Upper lobe of right lung (tissue), 1 donor: ENCODE measurements around the gene IL33. TPM values are rescaled to one million over a fixed set of nuclear protein-coding genes. Genes with fewer than 3 reads are reported as not detected.
"Not testable (repeated sequence)": the region's sequence is repeated elsewhere in the genome, so short reads cannot be mapped to it uniquely, and the experiment has no call there.

ENCODE experiments used
- ATAC-seq: fragments of 200-7000 bp; cut with Tn5 transposase; one replicate; pipeline ENCODE4 v1.9.1; 2020; ENCODE audit warnings: mild to moderate bottlenecking, moderate library complexity
- DNase-seq: peaks from one replicate; pipeline ENCODE4 v3.0.0-alpha.2; 2020
- H3K27ac ChIP-seq: fragments of 200-600 bp; one replicate; pipeline ENCODE4 v1.8.0; 2022
- H3K27me3 ChIP-seq: fragments of 200-600 bp; one replicate; pipeline ENCODE4 v1.8.0; 2022; ENCODE audit warnings: mild to moderate bottlenecking
- H3K36me3 ChIP-seq: fragments of 200-600 bp; one replicate; pipeline ENCODE4 v1.8.0; 2022
- H3K4me1 ChIP-seq: fragments of 200-600 bp; one replicate; pipeline ENCODE4 v1.8.0; 2022
- H3K4me3 ChIP-seq: fragments of 200-600 bp; one replicate; pipeline ENCODE4 v1.8.0; 2022; ENCODE audit warnings: mild to moderate bottlenecking
- H3K9me3 ChIP-seq: fragments of 200-600 bp; one replicate; pipeline ENCODE4 v1.8.0; 2022
- CTCF ChIP-seq: fragments of 200-600 bp; IDR thresholded peaks from one replicate; pipeline ENCODE4 v1.8.0; 2022; ENCODE audit warnings: antibody characterized with exemption
- intact Hi-C: fragments of 100-400 bp; cut with DNase I; formaldehyde crosslinking; loops from one replicate; pipeline ENCODE4 v1.11.0; 2022
- long read RNA-seq: library from polyadenylated mRNA; unstranded; transcript quantifications from one replicate; pipeline ENCODE4 v2.0.0, GENCODE V29; 2021
- total RNA-seq: library from RNA; stranded (reverse); fragmentation: NEBNext Ultra II Directional; extraction: Animal tissue kit (Norgen Biotek cat#: 25700); gene quantifications from one replicate; pipeline ENCODE4 v1.2.1, GENCODE V29; 2021
- donor health status: DM: no; HTN: yes; CAD: no; lungs with severe emphysema.

IL33 gene
- total RNA-seq = 64.8 TPM
- long read RNA-seq, partial matches to known transcripts = 2 of 55 reads
- long read RNA-seq, other reads (novel, unspliced or antisense) = 48 of 55 reads

GRCh38 chr9:6215562-6215961 is at the start of gene IL33:
IL33 (plus strand) TSS chr9:6215807; CDS start chr9:6241695, 25,888 bp downstream.
- H3K27ac ChIP-seq = peak within 1 kb of the TSS; percentile 25
- ATAC-seq (no peak), DNase-seq (no peak)
- H3K27me3 ChIP-seq = no peaks in the 10 kb centered on the region
- H3K36me3 ChIP-seq = no peaks in the 10 kb centered on the region
- no peaks in the 10 kb centered on the region for H3K9me3 ChIP-seq
- intact Hi-C loops = no loop called here
- TF ChIP-seq CTCF = no peak
- peaks cover 9% of the 10 kb centered on the region for H3K4me1 ChIP-seq
- H3K4me3 ChIP-seq = peak within 1 kb of the TSS; percentile 38

- no peak for TF ChIP-seq CTCF
- Histone ChIP-seq H3K4me1 (no peaks in the 10 kb centered on the region), H3K9me3 (peaks cover 7% of the 10 kb centered on the region), H3K36me3 (no peaks in the 10 kb centered on the region), H3K27ac (no peak overlapping the region), H3K27me3 (no peaks in the 10 kb centered on the region), H3K4me3 (no peak overlapping the region)
- no peak for DNase-seq
- intact Hi-C loops = no loop called here
- ATAC-seq = no peak
Observed at GRCh38 chr9:6171667-6172066, 43.9 kb upstream of the IL33 start.

- no peak for DNase-seq
- Histone ChIP-seq H3K4me1 (no peaks in the 10 kb centered on the region), H3K4me3 (no peak overlapping the region), H3K9me3 (peaks cover 7% of the 10 kb centered on the region), H3K27me3 (no peaks in the 10 kb centered on the region), H3K27ac (no peak overlapping the region), H3K36me3 (no peaks in the 10 kb centered on the region)
- intact Hi-C loops = no loop called here
- TF ChIP-seq CTCF = no peak
- ATAC-seq = no peak
Observed at GRCh38 chr9:6173914-6174313, 41.7 kb upstream of the IL33 start.

GRCh38 chr9:6182549-6183226 is 32.9 kb upstream of the IL33 start:
- DNase-seq, H3K27ac ChIP-seq, H3K4me1 ChIP-seq: not testable (repeated sequence)

GRCh38 chr9:6183227-6183551 is 32.4 kb upstream of the IL33 start:
- intact Hi-C loops = no loop called here
- H3K4me3 ChIP-seq = no peak overlapping the region
- TF ChIP-seq CTCF = no peak
- ATAC-seq = no peak
- H3K27ac ChIP-seq = no peak overlapping the region
- no peaks in the 10 kb centered on the region for H3K36me3 ChIP-seq
- peaks cover 10% of the 10 kb centered on the region for H3K4me1 ChIP-seq
- no peaks in the 10 kb centered on the region for H3K9me3 ChIP-seq
- no peaks in the 10 kb centered on the region for H3K27me3 ChIP-seq
- no peak for DNase-seq

More at GRCh38 chr9:6182549-6183226, 32.9 kb upstream of the IL33 start:
- ATAC-seq, H3K27me3 ChIP-seq, H3K9me3 ChIP-seq, H3K4me3 ChIP-seq, H3K36me3 ChIP-seq, intact Hi-C loops: not testable (repeated sequence)

- DNase-seq = no peak
- peaks cover 10% of the 10 kb centered on the region for H3K4me1 ChIP-seq
- no peak for TF ChIP-seq CTCF
- no peak overlapping the region for H3K27ac ChIP-seq
- no peaks in the 10 kb centered on the region for H3K9me3 ChIP-seq
- H3K27me3 ChIP-seq = no peaks in the 10 kb centered on the region
- intact Hi-C loops = no loop called here
- ATAC-seq = no peak
- H3K36me3 ChIP-seq = no peaks in the 10 kb centered on the region
- no peak overlapping the region for H3K4me3 ChIP-seq
Observed at GRCh38 chr9:6183627-6184026, 32.0 kb upstream of the IL33 start.
